K562 treated with DMSO at 1 percent for 12 hours (cell line): Measurements from ENCODE around the gene GPATCH3. TPM values are rescaled to one million over a fixed set of nuclear protein-coding genes. Genes with fewer than 3 reads are reported as not detected.

Source experiments
- total RNA-seq: library from RNA; unstranded; fragments of 300-600 nt; gene quantifications from 2 replicates; pipeline ENCODE4 v1.2.3, GENCODE V29; 2022; ENCODE audit not compliant: insufficient read depth

GPATCH3 gene
- 19.8 and 23.2 TPM in 2 replicates for total RNA-seq

GRCh38 chr1:26900001-26900814 is at the start of gene GPATCH3:
TSS of gene GPATCH3 (minus strand) at chr1:26900467. CDS start at chr1:26900442, 25 bp downstream.

GRCh38 chr1:26921540-26922430 is 21.5 kb upstream of the GPATCH3 start, which contains the start of gene NUDC:
TSS of gene NUDC (plus strand) at chr1:26921743. CDS start at chr1:26921849, 106 bp downstream.

GRCh38 chr1:26913754-26914619 is 13.7 kb upstream of the GPATCH3 start, which contains the start of gene NR0B2:
TSS of gene NR0B2 (minus strand) at chr1:26913975. CDS start at chr1:26913940, 35 bp downstream.

GRCh38 chr1:26889551-26890466 is 10.5 kb downstream of the GPATCH3 start, which contains the start of gene GPN2:
TSS of gene GPN2 (minus strand) at chr1:26890283. CDS start at chr1:26890096, 187 bp downstream.

GRCh38 chr1:26862781-26863684 is 37.2 kb downstream of the GPATCH3 start, which contains the start of gene SFN:
TSS of gene SFN (plus strand) at chr1:26863149. CDS start at chr1:26863213, 64 bp downstream.

Other genes starting within 250 kb of the GPATCH3 start
- gene ARID1A, start 204.5 kb downstream of the GPATCH3 start, total RNA-seq: 17.2 and 64.1 TPM in 2 replicates
- 9.1 and 13.2 TPM in 2 replicates for gene PIGV, start 112.5 kb downstream of the GPATCH3 start, total RNA-seq
- 13.7 and 29.7 TPM in 2 replicates for gene ZDHHC18, start 73.8 kb downstream of the GPATCH3 start, total RNA-seq
- 4.8 and 5.2 TPM in 2 replicates for gene SFN, start 37.3 kb downstream of the GPATCH3 start, total RNA-seq
- gene GPN2, start 10.2 kb downstream of the GPATCH3 start, total RNA-seq: 24.5 and 25.1 TPM in 2 replicates
- gene NR0B2, start 13.5 kb upstream of the GPATCH3 start, total RNA-seq: not detected in 2 replicates
- 119 and 122 TPM in 2 replicates for gene NUDC, start 21.3 kb upstream of the GPATCH3 start, total RNA-seq
- gene KDF1, start 60.0 kb upstream of the GPATCH3 start, total RNA-seq: 3.4 and 3.9 TPM in 2 replicates
- gene TRNP1, start 93.2 kb upstream of the GPATCH3 start, total RNA-seq: not detected in 2 replicates
- gene TENT5B, start 112.4 kb upstream of the GPATCH3 start, total RNA-seq: 2.2 and 3.6 TPM in 2 replicates